WTC11 (cell line): ENCODE results near the gene ETNK2. TPM values are rescaled to one million over a fixed set of nuclear protein-coding genes. Genes with fewer than 3 reads are reported as not detected.

Source experiments
- ATAC-seq: fragments of 200-7000 bp; cut with Tn5 transposase; 2 replicates; pipeline ENCODE4 v1.10.0; 2021; ENCODE audit warnings: mild to moderate bottlenecking, moderate library complexity
- CTCF ChIA-PET: fragments of 300-600 bp; sonication (Branson Sonifier 250); formaldehyde crosslinking; loops from one replicate; lab custom pipeline; 2021; ENCODE audit warnings: antibody characterized with exemption; lab: Charles Lee
- POLR2A ChIA-PET: fragments of 350-600 bp; sonication (Branson Sonifier 250); formaldehyde crosslinking; loops from one replicate; lab custom pipeline; 2021; ENCODE audit warnings: antibody characterized with exemption; lab: Charles Lee
- DNase-seq: peaks from one replicate; pipeline ENCODE4 v3.0.0; 2021; ENCODE audit warnings: low spot score
- H3K27ac Mint-ChIP-seq: 2 replicates; pipeline ENCODE4 v1.8.0; 2021; ENCODE audit warnings: mixed read lengths
- H3K27me3 Mint-ChIP-seq: 2 replicates; pipeline ENCODE4 v1.8.0; 2021; ENCODE audit warnings: low read depth, mild to moderate bottlenecking, moderate library complexity, mixed read lengths
- H3K36me3 Mint-ChIP-seq: 2 replicates; pipeline ENCODE4 v1.8.0; 2021; ENCODE audit warnings: mixed read lengths
- H3K4me1 Mint-ChIP-seq: 2 replicates; pipeline ENCODE4 v1.8.0; 2022; ENCODE audit warnings: mixed read lengths
- H3K4me3 Mint-ChIP-seq: 2 replicates; pipeline ENCODE4 v1.8.0; 2021; ENCODE audit warnings: mild to moderate bottlenecking, moderate library complexity, mixed read lengths
- H3K9me3 Mint-ChIP-seq: 2 replicates; pipeline ENCODE4 v1.8.0; 2021; ENCODE audit warnings: mixed read lengths
- CREM ChIP-seq: sonication (generic); formaldehyde crosslinking; IDR thresholded peaks from 2 replicates; pipeline ENCODE4 v1.8.1; 2022; ENCODE audit warnings: mild to moderate bottlenecking, missing genetic modification reagents, moderate library complexity
- ELF4 ChIP-seq: sonication (generic); formaldehyde crosslinking; IDR thresholded peaks from 2 replicates; pipeline ENCODE4 v1.8.1; 2022; ENCODE audit warnings: low read depth, mild to moderate bottlenecking, moderate library complexity, missing genetic modification reagents
- ESRRA ChIP-seq: sonication (generic); formaldehyde crosslinking; IDR thresholded peaks from 2 replicates; pipeline ENCODE4 v1.8.1; 2022; ENCODE audit warnings: mild to moderate bottlenecking, missing genetic modification reagents, borderline replicate concordance
- IRF1 ChIP-seq: sonication (generic); formaldehyde crosslinking; IDR thresholded peaks from 2 replicates; pipeline ENCODE4 v1.8.0; 2023; ENCODE audit warnings: missing genetic modification reagents
- JAZF1 ChIP-seq: fragments of 250-450 bp; sonication (Bioruptor Pico); IDR thresholded peaks from 2 replicates; pipeline ENCODE4 v1.9.0; 2021; ENCODE audit warnings: moderate library complexity, mild to moderate bottlenecking, inconsistent platforms
- JUN ChIP-seq: sonication (generic); formaldehyde crosslinking; IDR thresholded peaks from 2 replicates; pipeline ENCODE4 v1.8.0; 2023; ENCODE audit warnings: mild to moderate bottlenecking, missing genetic modification reagents
- KAT7 ChIP-seq: sonication (generic); formaldehyde crosslinking; IDR thresholded peaks from 2 replicates; pipeline ENCODE4 v1.8.1; 2023; ENCODE audit warnings: missing genetic modification reagents, mild to moderate bottlenecking, borderline replicate concordance
- NR2C2 ChIP-seq: sonication (generic); formaldehyde crosslinking; IDR thresholded peaks from 2 replicates; pipeline ENCODE4 v1.8.0; 2022; ENCODE audit warnings: mild to moderate bottlenecking, missing genetic modification reagents
- PREB ChIP-seq: sonication (generic); formaldehyde crosslinking; IDR thresholded peaks from 2 replicates; pipeline ENCODE4 v1.8.1; 2022; ENCODE audit warnings: mild to moderate bottlenecking, missing genetic modification reagents, moderate library complexity, borderline replicate concordance
- USF2 ChIP-seq: sonication (generic); formaldehyde crosslinking; IDR thresholded peaks from 2 replicates; pipeline ENCODE4 v1.8.1; 2023; ENCODE audit warnings: mild to moderate bottlenecking, missing genetic modification reagents, moderate library complexity
- ZBTB21 ChIP-seq: sonication (generic); formaldehyde crosslinking; IDR thresholded peaks from 2 replicates; pipeline ENCODE4 v1.8.1; 2023; ENCODE audit warnings: mild to moderate bottlenecking, missing genetic modification reagents, borderline replicate concordance
- ZNF121 ChIP-seq: sonication (generic); formaldehyde crosslinking; IDR thresholded peaks from 2 replicates; pipeline ENCODE4 v1.8.0; 2023; ENCODE audit warnings: missing genetic modification reagents
- total RNA-seq: library from RNA; stranded (reverse); gene quantifications from 3 replicates; pipeline ENCODE4 v1.2.3, GENCODE V29; 2021
- TF ChIP-seq, protein P1 (sequence below): fragments of 250-450 bp; sonication (Bioruptor Pico); IDR thresholded peaks from 2 replicates; pipeline ENCODE4 v1.9.0; 2021; ENCODE audit warnings: mild to moderate bottlenecking
- TF ChIP-seq, protein P2 (sequence below): fragments of 250-450 bp; sonication (Bioruptor Pico); conservative IDR thresholded peaks from 2 replicates; pipeline ENCODE4 v1.9.0; 2021; ENCODE audit warnings: mild to moderate bottlenecking
- TF ChIP-seq, protein P3 (sequence below): sonication (generic); formaldehyde crosslinking; IDR thresholded peaks from 2 replicates; pipeline ENCODE4 v1.8.0; 2022; ENCODE audit warnings: missing genetic modification reagents
- TF ChIP-seq, protein P4 (sequence below): sonication (generic); formaldehyde crosslinking; IDR thresholded peaks from 2 replicates; pipeline ENCODE4 v1.8.1; 2022; ENCODE audit warnings: low read depth, missing genetic modification reagents, borderline replicate concordance

ETNK2 gene
- total RNA-seq, 1 experiment from 2014 or later, result 19.7 TPM

DNA sequence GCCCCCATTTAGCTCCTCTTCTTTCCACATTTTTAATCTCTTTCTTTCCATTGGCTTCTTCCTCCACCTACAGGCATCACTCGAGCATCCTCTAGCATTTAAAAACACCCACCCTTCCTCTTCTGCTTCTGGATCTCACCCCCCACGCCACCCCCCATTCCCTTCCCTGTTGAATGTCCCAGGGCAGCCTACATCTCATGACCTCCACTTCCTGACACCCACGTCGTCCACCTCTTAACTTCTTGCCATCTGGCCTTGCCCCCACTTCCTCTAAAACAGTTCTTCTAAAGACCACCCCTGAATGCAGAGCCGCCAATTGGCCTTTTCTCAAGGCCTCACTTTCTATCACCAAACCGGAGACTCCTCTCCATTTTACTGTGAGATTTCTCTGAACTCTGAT is 6.1 kb upstream of the ETNK2 start:
- no peaks in the 10 kb centered on the region for H3K36me3 Mint-ChIP-seq
- H3K27ac Mint-ChIP-seq, result no peak overlapping the region
- no peak for DNase-seq
- H3K4me1 Mint-ChIP-seq, result peaks cover 2% of the 10 kb centered on the region; the same call in 1 of the 2 replicates
- no peaks in the 10 kb centered on the region for H3K9me3 Mint-ChIP-seq
- CTCF ChIA-PET, result interaction anchor here (0.5 to 1.4 kb wide), 4 partner anchors 40 to 1500 kb away, joined by 3 to 4 read pairs (median 3); no protein-coding TSS in a partner anchor
- POLR2A ChIA-PET, result interaction anchor here (0.6 kb wide), 1 partner anchor 18 kb away, joined by 4 read pairs; no protein-coding TSS in a partner anchor
- ATAC-seq, result no peak
- peaks cover 13% of the 10 kb centered on the region for H3K27me3 Mint-ChIP-seq
- no peak overlapping the region for H3K4me3 Mint-ChIP-seq
- TF ChIP-seq, protein P1, sequence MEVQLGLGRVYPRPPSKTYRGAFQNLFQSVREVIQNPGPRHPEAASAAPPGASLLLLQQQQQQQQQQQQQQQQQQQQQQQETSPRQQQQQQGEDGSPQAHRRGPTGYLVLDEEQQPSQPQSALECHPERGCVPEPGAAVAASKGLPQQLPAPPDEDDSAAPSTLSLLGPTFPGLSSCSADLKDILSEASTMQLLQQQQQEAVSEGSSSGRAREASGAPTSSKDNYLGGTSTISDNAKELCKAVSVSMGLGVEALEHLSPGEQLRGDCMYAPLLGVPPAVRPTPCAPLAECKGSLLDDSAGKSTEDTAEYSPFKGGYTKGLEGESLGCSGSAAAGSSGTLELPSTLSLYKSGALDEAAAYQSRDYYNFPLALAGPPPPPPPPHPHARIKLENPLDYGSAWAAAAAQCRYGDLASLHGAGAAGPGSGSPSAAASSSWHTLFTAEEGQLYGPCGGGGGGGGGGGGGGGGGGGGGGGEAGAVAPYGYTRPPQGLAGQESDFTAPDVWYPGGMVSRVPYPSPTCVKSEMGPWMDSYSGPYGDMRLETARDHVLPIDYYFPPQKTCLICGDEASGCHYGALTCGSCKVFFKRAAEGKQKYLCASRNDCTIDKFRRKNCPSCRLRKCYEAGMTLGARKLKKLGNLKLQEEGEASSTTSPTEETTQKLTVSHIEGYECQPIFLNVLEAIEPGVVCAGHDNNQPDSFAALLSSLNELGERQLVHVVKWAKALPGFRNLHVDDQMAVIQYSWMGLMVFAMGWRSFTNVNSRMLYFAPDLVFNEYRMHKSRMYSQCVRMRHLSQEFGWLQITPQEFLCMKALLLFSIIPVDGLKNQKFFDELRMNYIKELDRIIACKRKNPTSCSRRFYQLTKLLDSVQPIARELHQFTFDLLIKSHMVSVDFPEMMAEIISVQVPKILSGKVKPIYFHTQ (CRISPR knock-in tag), result no peak
- TF ChIP-seq, protein P2, sequence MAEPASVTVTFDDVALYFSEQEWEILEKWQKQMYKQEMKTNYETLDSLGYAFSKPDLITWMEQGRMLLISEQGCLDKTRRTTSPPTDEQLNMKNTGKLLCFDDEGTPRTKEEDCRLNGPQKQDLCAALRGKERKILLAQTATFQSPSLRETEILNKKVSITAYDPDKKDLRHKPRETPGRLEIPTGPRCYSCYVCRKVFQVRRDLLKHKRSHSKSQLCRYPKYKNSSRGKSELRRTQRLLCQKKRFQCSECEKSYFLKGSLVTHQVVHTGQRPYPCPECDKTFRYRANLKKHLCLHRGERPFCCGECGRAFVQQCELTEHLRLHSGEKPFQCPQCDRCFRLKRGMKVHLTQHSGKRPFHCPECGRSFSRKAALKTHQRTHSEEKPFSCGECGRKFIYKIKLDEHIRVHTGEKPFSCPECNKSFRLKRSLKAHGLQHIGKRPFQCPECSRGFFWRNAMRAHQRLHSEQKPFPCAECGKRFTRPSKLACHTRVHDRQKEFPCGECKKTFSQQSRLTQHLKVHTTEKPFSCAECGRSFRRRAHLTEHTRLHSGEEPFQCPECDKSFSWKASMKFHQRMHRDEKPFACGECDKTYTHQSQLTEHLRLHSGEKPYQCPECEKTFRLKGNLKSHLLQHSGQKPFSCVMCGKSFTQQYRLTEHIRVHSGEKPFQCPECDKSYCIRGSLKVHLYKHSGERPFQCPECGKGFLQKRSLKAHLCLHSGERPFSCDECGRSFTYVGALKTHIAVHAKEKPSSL (CRISPR knock-in tag), result no peak
- no peak for TF ChIP-seq JAZF1 (CRISPR knock-in tag)
- no peak for TF ChIP-seq ELF4 (CRISPR knock-in tag)
- TF ChIP-seq, protein P3, sequence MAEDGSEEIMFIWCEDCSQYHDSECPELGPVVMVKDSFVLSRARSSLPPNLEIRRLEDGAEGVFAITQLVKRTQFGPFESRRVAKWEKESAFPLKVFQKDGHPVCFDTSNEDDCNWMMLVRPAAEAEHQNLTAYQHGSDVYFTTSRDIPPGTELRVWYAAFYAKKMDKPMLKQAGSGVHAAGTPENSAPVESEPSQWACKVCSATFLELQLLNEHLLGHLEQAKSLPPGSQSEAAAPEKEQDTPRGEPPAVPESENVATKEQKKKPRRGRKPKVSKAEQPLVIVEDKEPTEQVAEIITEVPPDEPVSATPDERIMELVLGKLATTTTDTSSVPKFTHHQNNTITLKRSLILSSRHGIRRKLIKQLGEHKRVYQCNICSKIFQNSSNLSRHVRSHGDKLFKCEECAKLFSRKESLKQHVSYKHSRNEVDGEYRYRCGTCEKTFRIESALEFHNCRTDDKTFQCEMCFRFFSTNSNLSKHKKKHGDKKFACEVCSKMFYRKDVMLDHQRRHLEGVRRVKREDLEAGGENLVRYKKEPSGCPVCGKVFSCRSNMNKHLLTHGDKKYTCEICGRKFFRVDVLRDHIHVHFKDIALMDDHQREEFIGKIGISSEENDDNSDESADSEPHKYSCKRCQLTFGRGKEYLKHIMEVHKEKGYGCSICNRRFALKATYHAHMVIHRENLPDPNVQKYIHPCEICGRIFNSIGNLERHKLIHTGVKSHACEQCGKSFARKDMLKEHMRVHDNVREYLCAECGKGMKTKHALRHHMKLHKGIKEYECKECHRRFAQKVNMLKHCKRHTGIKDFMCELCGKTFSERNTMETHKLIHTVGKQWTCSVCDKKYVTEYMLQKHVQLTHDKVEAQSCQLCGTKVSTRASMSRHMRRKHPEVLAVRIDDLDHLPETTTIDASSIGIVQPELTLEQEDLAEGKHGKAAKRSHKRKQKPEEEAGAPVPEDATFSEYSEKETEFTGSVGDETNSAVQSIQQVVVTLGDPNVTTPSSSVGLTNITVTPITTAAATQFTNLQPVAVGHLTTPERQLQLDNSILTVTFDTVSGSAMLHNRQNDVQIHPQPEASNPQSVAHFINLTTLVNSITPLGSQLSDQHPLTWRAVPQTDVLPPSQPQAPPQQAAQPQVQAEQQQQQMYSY (CRISPR knock-in tag), result no peak
- TF ChIP-seq, protein P4, sequence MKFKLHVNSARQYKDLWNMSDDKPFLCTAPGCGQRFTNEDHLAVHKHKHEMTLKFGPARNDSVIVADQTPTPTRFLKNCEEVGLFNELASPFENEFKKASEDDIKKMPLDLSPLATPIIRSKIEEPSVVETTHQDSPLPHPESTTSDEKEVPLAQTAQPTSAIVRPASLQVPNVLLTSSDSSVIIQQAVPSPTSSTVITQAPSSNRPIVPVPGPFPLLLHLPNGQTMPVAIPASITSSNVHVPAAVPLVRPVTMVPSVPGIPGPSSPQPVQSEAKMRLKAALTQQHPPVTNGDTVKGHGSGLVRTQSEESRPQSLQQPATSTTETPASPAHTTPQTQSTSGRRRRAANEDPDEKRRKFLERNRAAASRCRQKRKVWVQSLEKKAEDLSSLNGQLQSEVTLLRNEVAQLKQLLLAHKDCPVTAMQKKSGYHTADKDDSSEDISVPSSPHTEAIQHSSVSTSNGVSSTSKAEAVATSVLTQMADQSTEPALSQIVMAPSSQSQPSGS (CRISPR knock-in tag), result no peak
- TF ChIP-seq ESRRA (CRISPR knock-in tag), result no peak
- TF ChIP-seq CREM (CRISPR knock-in tag), result no peak
- TF ChIP-seq ZBTB21, result no peak
- TF ChIP-seq IRF1, result no peak
- TF ChIP-seq USF2 (CRISPR knock-in tag), result no peak
- no peak for TF ChIP-seq PREB (CRISPR knock-in tag)
- TF ChIP-seq JUN (CRISPR knock-in tag), result no peak
- TF ChIP-seq KAT7, result no peak
- no peak for TF ChIP-seq ZNF121
- TF ChIP-seq NR2C2 (CRISPR knock-in tag), result no peak
